H1 (cell line): ENCODE measurements around the gene MMP24OS. TPM values are rescaled to one million over a fixed set of nuclear protein-coding genes. Genes with fewer than 3 reads are reported as not detected.

Experiments used
- CTCF ChIA-PET: fragments of 300-600 bp; sonication (Branson Sonifier 250); formaldehyde crosslinking; loops from one replicate; lab custom pipeline; 2021; ENCODE audit not compliant: partially characterized antibody; lab: Charles Lee
- POLR2A ChIA-PET: fragments of 300-600 bp; sonication (Branson Sonifier 250); formaldehyde crosslinking; loops from one replicate; lab custom pipeline; 2021; ENCODE audit warnings: inconsistent platforms; ENCODE audit not compliant: partially characterized antibody; lab: Charles Lee
- DNase-seq, 2 experiments: peaks; one replicate each; pipeline versions ENCODE4 v3.0.0 to v3.0.0-alpha.2; 2010 to 2022; ENCODE audit warnings: low spot score in 2 of 2, low read depth in 1 of 2, mixed read lengths in 1 of 2
- FAIRE-seq: peaks from 2 replicates; lab custom pipeline; 2011; peaks lifted over from hg19 to GRCh38; lab: Jason Lieb, UNC
- H2AFZ ChIP-seq: 2 replicates; pipeline ENCODE4 v1.8.1; 2012; ENCODE audit warnings: low read length, inconsistent platforms
- H2AK5ac ChIP-seq: 2 replicates; pipeline ENCODE4 v1.6.1; 2013; ENCODE audit warnings: low read depth, low read length
- H2BK120ac ChIP-seq: replicated peaks from 2 replicates; pipeline ENCODE3; 2013; ENCODE audit warnings: low read depth, low read length, inconsistent platforms
- H2BK12ac ChIP-seq: 2 replicates; pipeline ENCODE4 v1.6.1; 2013; ENCODE audit warnings: low read depth, low read length
- H2BK15ac ChIP-seq: 2 replicates; pipeline ENCODE4 v1.6.1; 2013; ENCODE audit warnings: low read length
- H2BK20ac ChIP-seq: 2 replicates; pipeline ENCODE4 v1.6.1; 2013; ENCODE audit warnings: low read length
- H2BK5ac ChIP-seq: 2 replicates; pipeline ENCODE4 v1.6.1; 2013; ENCODE audit warnings: low read depth, low read length
- H3K14ac ChIP-seq: 2 replicates; pipeline ENCODE4 v1.6.1; 2013; ENCODE audit warnings: inconsistent platforms; ENCODE audit not compliant: insufficient read length
- H3K18ac ChIP-seq: 2 replicates; pipeline ENCODE4 v1.6.1; 2013; ENCODE audit warnings: low read length; ENCODE audit errors: extremely low read depth
- H3K23ac ChIP-seq: 2 replicates; pipeline ENCODE4 v1.6.1; 2013; ENCODE audit warnings: inconsistent platforms; ENCODE audit not compliant: insufficient read length
- H3K23me2 ChIP-seq: 2 replicates; pipeline ENCODE4 v1.6.1; 2013; ENCODE audit warnings: low read depth, low read length
- H3K27ac ChIP-seq: 2 replicates; pipeline ENCODE4 v1.6.1; 2011; ENCODE audit warnings: low read depth, low read length, inconsistent platforms
- H3K27me3 ChIP-seq, 4 experiments: replicated peaks in 1 of 4; 1 replicate in 1 of 4; 2 replicates in 3 of 4; pipeline versions ENCODE4 v1.6.1 to v1.8.1; 2011 to 2013; ENCODE audit warnings: low read length in 3 of 4, mild to moderate bottlenecking in 3 of 4, inconsistent platforms in 2 of 4, mixed read lengths in 2 of 4, moderate library complexity in 1 of 4; ENCODE audit not compliant: control insufficient read depth in 3 of 4, insufficient read depth in 3 of 4; ENCODE audit errors: extremely low read depth in 1 of 4
- H3K36me3 ChIP-seq, 4 experiments: 2 replicates each; pipeline versions ENCODE4 v1.6.1 to v1.8.1; 2011 to 2013; ENCODE audit warnings: mild to moderate bottlenecking in 4 of 4, low read length in 3 of 4, moderate library complexity in 2 of 4, control low read depth in 1 of 4, inconsistent platforms in 1 of 4; ENCODE audit not compliant: insufficient read depth in 4 of 4, control insufficient read depth in 2 of 4
- H3K4ac ChIP-seq: replicated peaks from 2 replicates; pipeline ENCODE3; 2013; ENCODE audit warnings: low read length, low read depth, mixed read lengths, inconsistent platforms; ENCODE audit not compliant: insufficient read length
- H3K4me1 ChIP-seq, 4 experiments: replicated peaks in 1 of 4; 1 replicate in 1 of 4; 2 replicates in 3 of 4; pipeline versions ENCODE4 v1.6.1 to v1.8.1; 2011 to 2013; ENCODE audit warnings: low read length in 3 of 4, inconsistent platforms in 2 of 4, mixed read lengths in 1 of 4; ENCODE audit not compliant: insufficient read depth in 4 of 4, control insufficient read depth in 3 of 4
- H3K4me2 ChIP-seq, 2 experiments: 2 replicates each; pipeline versions ENCODE4 v1.6.1 to v1.8.1; 2011 to 2013; ENCODE audit warnings: low read depth in 2 of 2, low read length in 2 of 2, control low read depth in 1 of 2, inconsistent platforms in 1 of 2, mild to moderate bottlenecking in 1 of 2; ENCODE audit not compliant: insufficient read depth in 1 of 2
- H3K4me3 ChIP-seq, 4 experiments: fragments of 200-600, 300-600 bp in 1 of 4; sonication (generic), shearing (Covaris generic), sonication (Bioruptor Twin) in 1 of 4; 2 replicates each; pipeline versions ENCODE4 v1.5.1 to v1.8.1; 2011 to 2016; ENCODE audit warnings: low read length in 4 of 4, low read depth in 3 of 4, control low read depth in 2 of 4, inconsistent platforms in 2 of 4, mild to moderate bottlenecking in 2 of 4, mixed read lengths in 1 of 4, moderate library complexity in 1 of 4; ENCODE audit not compliant: insufficient read depth in 2 of 4; ENCODE audit errors: extremely low read depth in 1 of 4
- H3K56ac ChIP-seq: replicated peaks from 2 replicates; pipeline ENCODE3; 2013; ENCODE audit warnings: low read depth, mild to moderate bottlenecking, mixed read lengths, low read length, inconsistent platforms; ENCODE audit not compliant: insufficient read length
- H3K79me1 ChIP-seq: 2 replicates; pipeline ENCODE4 v1.6.1; 2013; ENCODE audit warnings: low read depth, low read length, control low read depth
- H3K79me2 ChIP-seq, 2 experiments: 2 replicates each; pipeline versions ENCODE4 v1.6.1 to v1.8.1; 2012 to 2013; ENCODE audit warnings: low read length in 2 of 2, mild to moderate bottlenecking in 2 of 2, inconsistent platforms in 1 of 2; ENCODE audit not compliant: insufficient read depth in 2 of 2, control insufficient read depth in 1 of 2
- H3K9ac ChIP-seq, 4 experiments: replicated peaks in 1 of 4; 1 replicate in 1 of 4; 2 replicates in 3 of 4; pipeline versions ENCODE4 v1.6.1 to v1.8.1; 2011 to 2013; ENCODE audit warnings: low read depth in 3 of 4, low read length in 3 of 4, control low read depth in 2 of 4, mild to moderate bottlenecking in 2 of 4, moderate library complexity in 2 of 4, inconsistent platforms in 1 of 4; ENCODE audit errors: extremely low read depth in 1 of 4
- H3K9me3 ChIP-seq, 2 experiments: 2 replicates each; pipeline versions ENCODE4 v1.6.1 to v1.8.1; 2012 to 2013; ENCODE audit warnings: mild to moderate bottlenecking in 2 of 2, moderate library complexity in 2 of 2, control low read depth in 1 of 2, inconsistent platforms in 1 of 2, low read depth in 1 of 2, low read length in 1 of 2, mixed read lengths in 1 of 2; ENCODE audit not compliant: insufficient read depth in 2 of 2
- H4K20me1 ChIP-seq, 2 experiments: replicated peaks in 1 of 2; 2 replicates each; pipeline versions ENCODE3 to v1.8.1; 2011 to 2013; ENCODE audit warnings: inconsistent platforms in 2 of 2, low read length in 2 of 2, mild to moderate bottlenecking in 1 of 2; ENCODE audit not compliant: insufficient read depth in 2 of 2, control insufficient read depth in 1 of 2
- H4K5ac ChIP-seq: 2 replicates; pipeline ENCODE4 v1.6.1; 2013; ENCODE audit warnings: low read length, low read depth, mixed read lengths, inconsistent platforms; ENCODE audit not compliant: insufficient read length
- H4K8ac ChIP-seq: 2 replicates; pipeline ENCODE4 v1.8.0; 2013; ENCODE audit warnings: mild to moderate bottlenecking, moderate library complexity, low read length, inconsistent platforms; ENCODE audit not compliant: insufficient read depth; ENCODE audit errors: extremely low read depth
- H4K91ac ChIP-seq: replicated peaks from 2 replicates; pipeline ENCODE3; 2013; ENCODE audit warnings: low read length, mixed read lengths, inconsistent platforms; ENCODE audit not compliant: insufficient read length
- BRCA1 ChIP-seq: IDR thresholded peaks from 2 replicates; pipeline ENCODE4 v1.6.1; 2012; ENCODE audit warnings: low read depth, low read length, improper control_type of control experiment
- CBX5 ChIP-seq: fragments of 300-800, 300-1000 bp; sonication (generic); IDR thresholded peaks from 2 replicates; pipeline ENCODE4 v1.7.1; 2016; ENCODE audit warnings: antibody characterized with exemption, low read length, low read depth
- CEBPB ChIP-seq: IDR thresholded peaks from 2 replicates; pipeline ENCODE4 v1.6.1; 2012; ENCODE audit warnings: low read depth, low read length
- RFX5 ChIP-seq: IDR thresholded peaks from 2 replicates; pipeline ENCODE4 v1.6.1; 2011; ENCODE audit warnings: low read depth, low read length, improper control_type of control experiment, borderline replicate concordance
- RXRA ChIP-seq: IDR thresholded peaks from 2 replicates; pipeline ENCODE4 v1.6.1; 2011; ENCODE audit warnings: low read depth, mild to moderate bottlenecking, low read length, moderate library complexity; ENCODE audit not compliant: insufficient read depth
- SIN3A ChIP-seq, 2 experiments: IDR thresholded peaks in 1 of 2; conservative IDR thresholded peaks in 1 of 2; 2 replicates each; pipeline ENCODE4 v1.6.1; 2011 to 2012; ENCODE audit warnings: low read length in 2 of 2, improper control_type of control experiment in 1 of 2, low read depth in 1 of 2, mild to moderate bottlenecking in 1 of 2
- SIRT6 ChIP-seq: IDR thresholded peaks from one replicate; pipeline ENCODE4 v1.7.1; 2012; ENCODE audit warnings: low read length, inconsistent platforms
- SP1 ChIP-seq: IDR thresholded peaks from 2 replicates; pipeline ENCODE4 v1.6.1; 2011; ENCODE audit warnings: low read depth, low read length
- SRF ChIP-seq: IDR thresholded peaks from 2 replicates; pipeline ENCODE4 v1.6.1; 2011; ENCODE audit warnings: mild to moderate bottlenecking, low read depth, low read length, moderate library complexity
- SUZ12 ChIP-seq: fragments of 200-600 bp; sonication (generic); IDR thresholded peaks from 2 replicates; pipeline ENCODE4 v1.6.1; 2012; ENCODE audit warnings: mild to moderate bottlenecking, inconsistent platforms, low read length, moderate library complexity, mixed read lengths
- ZNF274 ChIP-seq: IDR thresholded peaks from 2 replicates; pipeline ENCODE4 v1.7.0; 2012; ENCODE audit warnings: low read length, borderline replicate concordance; ENCODE audit errors: extremely low read depth
- WGBS, 2 experiments: shearing (Covaris generic) in 1 of 2; methylation state at CpG; one replicate each; pipeline versions ENCODE4 v1.1.6 to v1.1.7; 2013 to 2015; ENCODE audit warnings: low lambda C conversion rate in 2 of 2, mixed read lengths in 2 of 2, inconsistent platforms in 1 of 2, low coverage in 1 of 2, missing lambda C conversion rate in 1 of 2; ENCODE audit not compliant: insufficient replicate concordance in 2 of 2, insufficient coverage in 1 of 2, insufficient read length in 1 of 2; ENCODE audit errors: extremely low coverage in 1 of 2, missing lambda C conversion rate in 1 of 2; 5-methylcytosine and 5-hydroxymethylcytosine counted together
- polyA plus RNA-seq, 7 experiments: library from polyadenylated mRNA; depleted of rRNA in 3 of 7; stranded (reverse) in 5 of 7; unstranded in 2 of 7; fragments of >200 nt in 5 of 7; fragments of 200-250 nt in 2 of 7; gene quantifications; 1 replicate in 5 of 7; 2 replicates in 1 of 7; 4 replicates in 1 of 7; pipeline versions ENCODE4 v1.2.1 to v1.2.3, GENCODE V29; 2011 to 2013; ENCODE audit warnings: missing spikeins in 2 of 7, mixed read lengths in 2 of 7
- total RNA-seq: library from RNA; stranded (reverse); fragmentation: NEBNext Ultra II Directional; extraction: Animal tissue kit (Norgen Biotek cat#: 25700); gene quantifications from 2 replicates; pipeline ENCODE4 v1.2.1, GENCODE V29; 2021
- TF ChIP-seq, protein P1 (sequence below): IDR thresholded peaks from 2 replicates; pipeline ENCODE4 v1.6.1; 2012; ENCODE audit warnings: inconsistent platforms

The MMP24OS gene
- total and polyA plus RNA-seq, 2 of the 8 experiments (the other 6 are each of a cell fraction or from before 2014, with no cell fraction given) = 19.0 to 21.3 TPM

DNA sequence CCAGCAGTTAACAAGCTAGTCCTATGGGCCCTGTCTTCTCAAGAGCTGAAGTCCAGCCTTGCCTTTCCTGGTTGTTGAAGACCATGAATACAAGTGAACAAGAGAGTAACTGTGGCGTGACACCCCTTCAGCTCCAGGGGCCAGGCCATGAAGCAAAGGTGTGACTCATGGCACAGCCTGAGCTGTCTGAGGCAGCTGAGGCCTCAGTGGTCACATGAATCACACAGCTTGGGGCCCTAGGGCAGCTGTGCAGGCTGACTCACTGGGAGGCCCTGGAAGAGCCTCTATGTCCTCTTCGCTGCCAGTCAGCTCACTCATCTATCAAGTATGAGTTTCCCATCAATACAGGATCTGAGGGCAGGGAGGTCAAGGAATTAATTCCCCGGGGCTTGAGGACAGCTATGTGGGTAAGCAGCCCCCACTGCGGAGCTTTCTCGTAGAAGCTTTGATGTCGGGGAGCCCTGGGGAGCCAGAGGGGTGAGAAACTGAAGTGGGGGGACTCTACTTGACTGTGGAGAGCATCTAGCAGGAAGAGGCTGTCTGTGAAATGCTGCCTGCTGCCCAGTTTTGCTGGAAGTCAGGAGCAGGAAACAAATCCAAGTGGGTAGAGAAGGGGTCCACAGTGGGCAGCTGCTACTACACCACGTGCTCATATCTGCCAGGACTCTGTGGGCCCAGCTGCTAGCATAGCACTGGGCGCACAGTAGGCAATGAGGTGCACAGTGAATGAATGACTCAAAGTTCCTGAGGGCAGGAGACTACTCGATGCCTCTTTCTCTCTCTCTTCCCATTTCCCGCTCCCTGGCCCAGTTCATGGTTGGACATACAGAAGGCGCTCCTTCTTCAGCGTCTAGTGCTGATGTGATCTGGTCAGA, 28.0 kb upstream of the MMP24OS start:
- H3K79me2 ChIP-seq = no peaks in the 10 kb centered on the region
- H3K79me1 ChIP-seq = no peaks in the 10 kb centered on the region
- WGBS, 2 experiments = 92% methylated on average over 12 of the region's 12 CpGs; no CpG with 5 or more reads in 1 of the 2 experiments
- no peak overlapping the region for H3K9ac ChIP-seq
- no peak for TF ChIP-seq SUZ12
- no peak for TF ChIP-seq RFX5
- TF ChIP-seq RXRA = no peak
- no peak for TF ChIP-seq SRF
- no peak for TF ChIP-seq SIRT6
- TF ChIP-seq, protein P1, sequence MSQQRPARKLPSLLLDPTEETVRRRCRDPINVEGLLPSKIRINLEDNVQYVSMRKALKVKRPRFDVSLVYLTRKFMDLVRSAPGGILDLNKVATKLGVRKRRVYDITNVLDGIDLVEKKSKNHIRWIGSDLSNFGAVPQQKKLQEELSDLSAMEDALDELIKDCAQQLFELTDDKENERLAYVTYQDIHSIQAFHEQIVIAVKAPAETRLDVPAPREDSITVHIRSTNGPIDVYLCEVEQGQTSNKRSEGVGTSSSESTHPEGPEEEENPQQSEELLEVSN = no peak
- no peak for TF ChIP-seq CEBPB
- TF ChIP-seq CBX5 = no peak
- TF ChIP-seq BRCA1 = no peak
- no peak for TF ChIP-seq ZNF274
- no peak for TF ChIP-seq SIN3A (conservative IDR thresholded peaks at IDR 0.05 in 1 of 2, IDR thresholded peaks at IDR 0.05 in 1 of 2; ENCODE audit: low read depth in 1 of 2, low read length in 2 of 2)
- TF ChIP-seq SP1 = no peak
- TF ChIP-seq, all 59 proteins: peak for 0
- no peaks in the 10 kb centered on the region for H3K36me3 ChIP-seq
- no peaks in the 10 kb centered on the region for H3K27me3 ChIP-seq
- H4K8ac ChIP-seq = no peak overlapping the region
- no peak overlapping the region for H3K56ac ChIP-seq
- ChIA-PET POLR2A (interaction anchor here (0.7 to 1.8 kb wide), 7 partner anchors 22 to 149 kb away, joined by 3 to 5 read pairs (median 3); partner anchors contain the start of gene EIF6), CTCF (interaction anchor here (0.5 to 13.8 kb wide), 25 partner anchors 12 to 348 kb away, joined by 3 to 141 read pairs (median 5); partner anchors contain the start of genes EDEM2, EIF6, FAM83C and MMP24OS)
- no peak for FAIRE-seq
- no peak overlapping the region for H2BK15ac ChIP-seq
- no peak overlapping the region for H3K23ac ChIP-seq
- H2BK5ac ChIP-seq = no peak overlapping the region
- no peak for DNase-seq
- H3K4me2 ChIP-seq = no peak overlapping the region
- no peak overlapping the region for H4K91ac ChIP-seq
- H2BK120ac ChIP-seq = no peak overlapping the region
- H2AK5ac ChIP-seq = no peak overlapping the region; the same call in 1 of the 2 replicates
- H3K14ac ChIP-seq = no peak overlapping the region
- H3K4me1 ChIP-seq = peaks cover 0 to 4% (median 2%) of the 10 kb centered on the region in 4 experiments; a peak in 2 of 7 replicates
- H3K27ac ChIP-seq = no peak overlapping the region
- H4K20me1 ChIP-seq = no peaks in the 10 kb centered on the region
- no peaks in the 10 kb centered on the region for H3K9me3 ChIP-seq
- no peak overlapping the region for H3K4ac ChIP-seq
- H3K18ac ChIP-seq = no peak overlapping the region
- no peak overlapping the region for H2BK20ac ChIP-seq
- no peaks in the 10 kb centered on the region for H3K23me2 ChIP-seq
- no peak overlapping the region for H3K4me3 ChIP-seq
- no peak overlapping the region for H2AFZ ChIP-seq
- H2BK12ac ChIP-seq = no peak overlapping the region; the same call in 1 of the 2 replicates
- no peak overlapping the region for H4K5ac ChIP-seq
